HG03558 (cell line): ENCODE measurements around the gene NDUFA11.
A peak's percentile ranks its signal among the peaks of the same experiment; 100 is the strongest.

Experiments
- ATAC-seq: cut with Tn5 transposase; IDR thresholded peaks from one replicate; pipeline ENCODE4 v1.9.1; 2021; ENCODE audit warnings: moderate number of reproducible peaks; ENCODE audit not compliant: unreplicated experiment; ENCODE audit errors: extremely low read depth

Gene NDUFA11

GRCh38 chr19:5903624-5904351, at the start of gene NDUFA11:
NDUFA11 (minus strand) TSS chr19:5903790; CDS start chr19:5903708, 82 bp downstream.
- ATAC-seq: peak; percentile 11

GRCh38 chr19:5953030-5953589, 49.5 kb upstream of the NDUFA11 start:
- no peak for ATAC-seq

GRCh38 chr19:5952193-5953029, 48.8 kb upstream of the NDUFA11 start:
- no peak for ATAC-seq

- no peak for ATAC-seq
Observed at GRCh38 chr19:5951338-5951861, 47.8 kb upstream of the NDUFA11 start.

- ATAC-seq: no peak
Observed at GRCh38 chr19:5950741-5951140, 47.2 kb upstream of the NDUFA11 start.

- ATAC-seq: no peak
Observed at GRCh38 chr19:5949792-5950305, 46.3 kb upstream of the NDUFA11 start.

- ATAC-seq: no peak
Observed at GRCh38 chr19:5948752-5949564, 45.4 kb upstream of the NDUFA11 start.

- ATAC-seq: no peak
Observed at GRCh38 chr19:5947435-5947834, 43.8 kb upstream of the NDUFA11 start.

GRCh38 chr19:5943623-5944022, 40.0 kb upstream of the NDUFA11 start:
- no peak for ATAC-seq

GRCh38 chr19:5943045-5943444, 39.5 kb upstream of the NDUFA11 start:
- no peak for ATAC-seq

GRCh38 chr19:5941673-5942072, 38.1 kb upstream of the NDUFA11 start:
- ATAC-seq: no peak

- ATAC-seq: no peak
Observed at GRCh38 chr19:5940260-5941208, 36.9 kb upstream of the NDUFA11 start.

GRCh38 chr19:5937550-5937949, 34.0 kb upstream of the NDUFA11 start:
- ATAC-seq: no peak

GRCh38 chr19:5936292-5936592, 32.7 kb upstream of the NDUFA11 start:
- no peak for ATAC-seq

- ATAC-seq: no peak
Observed at GRCh38 chr19:5935473-5936291, 32.1 kb upstream of the NDUFA11 start.

- ATAC-seq: no peak
Observed at GRCh38 chr19:5934774-5935472, 31.3 kb upstream of the NDUFA11 start.

GRCh38 chr19:5934069-5934401, 30.4 kb upstream of the NDUFA11 start:
- no peak for ATAC-seq
